Glomerular visceral epithelial cell (primary cell): ENCODE data around the gene PRTFDC1.
A peak's percentile ranks its signal among the peaks of the same experiment; 100 is the strongest.
"Not testable (repeated sequence)": the region's sequence is repeated elsewhere in the genome, so short reads cannot be mapped to it uniquely, and the experiment has no call there.

Experiments
- DNase-seq: peaks from one replicate; pipeline ENCODE4 v3.0.0-alpha.2; 2016; ENCODE audit errors: extremely low spot score

The PRTFDC1 gene

DNA sequence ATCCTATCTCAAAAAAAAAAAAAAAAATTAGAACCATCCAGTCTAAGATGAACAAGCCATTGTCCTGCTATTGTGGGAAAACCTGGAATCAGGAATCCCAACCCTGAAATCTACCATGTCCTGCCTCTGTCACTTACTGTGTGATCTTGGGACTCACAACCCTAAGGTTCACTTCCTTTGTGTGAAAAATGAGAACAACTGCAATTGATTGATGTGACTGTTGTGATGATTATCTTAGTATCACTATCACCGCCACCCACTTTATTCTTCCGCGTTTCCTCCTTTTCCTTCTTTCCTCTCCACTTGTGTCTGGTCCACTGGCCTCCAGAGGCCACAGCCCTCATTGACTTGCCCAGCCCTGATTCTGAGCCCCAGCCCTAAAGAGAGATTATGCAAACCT, 12.6 kb upstream of the PRTFDC1 start:
- DNase-seq, result no peak

DNA sequence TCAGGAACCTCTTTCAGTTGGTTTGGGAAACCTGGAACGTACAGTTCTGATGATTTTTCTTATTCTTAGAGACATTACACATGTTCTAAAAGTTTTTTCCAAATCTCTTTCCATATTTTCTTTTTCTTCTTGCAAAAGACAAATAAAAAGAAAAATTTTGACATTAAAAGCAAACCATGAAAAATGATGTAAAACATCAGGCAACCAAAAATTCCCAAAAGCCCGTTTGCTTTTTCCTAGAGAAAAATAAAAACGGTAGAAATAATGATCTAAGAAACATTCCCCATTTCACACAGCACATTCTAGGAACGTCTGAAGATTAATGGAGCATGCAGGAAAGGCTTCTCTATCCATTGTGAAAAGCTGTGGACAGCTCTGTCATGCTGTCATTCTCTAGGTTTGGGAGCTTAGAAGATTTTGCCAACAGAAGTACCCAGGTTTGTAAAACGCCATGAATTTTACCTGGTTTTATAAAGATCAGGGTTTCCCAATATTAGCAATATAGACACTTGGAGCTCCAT, 11.2 kb upstream of the PRTFDC1 start:
- DNase-seq, result peak; percentile 57

GRCh38 chr10:24962995-24963394, 10.6 kb upstream of the PRTFDC1 start:
- DNase-seq, result peak; percentile 74

GRCh38 chr10:24961582-24961981, 9.2 kb upstream of the PRTFDC1 start:
- DNase-seq, result no peak

GRCh38 chr10:24959382-24959730, 7.0 kb upstream of the PRTFDC1 start:
- no peak for DNase-seq

- DNase-seq, result no peak
Observed at GRCh38 chr10:24958721-24959381, 6.4 kb upstream of the PRTFDC1 start.

GRCh38 chr10:24958091-24958720, 5.8 kb upstream of the PRTFDC1 start:
- peak; percentile 49 for DNase-seq

DNA sequence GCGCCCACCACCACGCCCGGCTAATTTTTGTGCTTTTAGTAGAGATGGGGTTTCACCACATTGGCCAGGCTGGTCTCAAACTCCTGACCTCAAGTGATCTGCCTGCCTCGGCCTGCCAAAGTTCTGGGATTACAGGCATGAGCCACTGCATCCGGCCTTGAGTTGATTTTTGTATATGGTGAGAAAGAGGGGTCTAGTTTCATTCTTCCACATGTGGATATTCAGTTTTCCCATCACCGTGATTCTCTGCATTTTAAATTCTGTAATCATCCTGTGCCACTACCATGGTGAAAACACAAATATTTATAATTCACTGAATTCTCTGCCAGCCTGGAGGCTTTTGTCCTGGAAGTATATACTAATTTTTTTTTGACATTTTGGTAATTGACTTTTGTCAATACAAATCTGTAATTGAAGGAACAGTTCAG, 5.2 kb upstream of the PRTFDC1 start:
- not testable (repeated sequence) for DNase-seq

DNA sequence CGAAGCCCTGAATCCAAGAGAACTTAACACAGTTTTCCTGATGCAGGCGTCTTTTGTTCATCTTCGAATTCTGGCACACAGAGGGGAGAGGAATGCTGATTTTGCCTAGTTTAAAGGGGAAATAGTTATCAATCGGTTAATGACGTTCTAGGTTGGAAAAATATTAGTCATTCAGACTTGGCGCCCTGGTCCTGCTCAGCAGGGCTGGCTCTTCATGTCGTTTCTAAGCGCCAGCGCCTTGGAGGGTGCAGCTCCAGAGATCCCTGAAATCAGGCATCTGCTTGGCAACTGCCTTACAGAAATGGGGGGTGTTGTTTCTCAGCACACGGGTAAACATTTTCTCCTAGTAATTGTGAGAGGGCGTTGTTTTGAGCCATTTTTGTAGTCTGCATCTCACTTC, 1.3 kb upstream of the PRTFDC1 start:
- DNase-seq, result no peak

DNA sequence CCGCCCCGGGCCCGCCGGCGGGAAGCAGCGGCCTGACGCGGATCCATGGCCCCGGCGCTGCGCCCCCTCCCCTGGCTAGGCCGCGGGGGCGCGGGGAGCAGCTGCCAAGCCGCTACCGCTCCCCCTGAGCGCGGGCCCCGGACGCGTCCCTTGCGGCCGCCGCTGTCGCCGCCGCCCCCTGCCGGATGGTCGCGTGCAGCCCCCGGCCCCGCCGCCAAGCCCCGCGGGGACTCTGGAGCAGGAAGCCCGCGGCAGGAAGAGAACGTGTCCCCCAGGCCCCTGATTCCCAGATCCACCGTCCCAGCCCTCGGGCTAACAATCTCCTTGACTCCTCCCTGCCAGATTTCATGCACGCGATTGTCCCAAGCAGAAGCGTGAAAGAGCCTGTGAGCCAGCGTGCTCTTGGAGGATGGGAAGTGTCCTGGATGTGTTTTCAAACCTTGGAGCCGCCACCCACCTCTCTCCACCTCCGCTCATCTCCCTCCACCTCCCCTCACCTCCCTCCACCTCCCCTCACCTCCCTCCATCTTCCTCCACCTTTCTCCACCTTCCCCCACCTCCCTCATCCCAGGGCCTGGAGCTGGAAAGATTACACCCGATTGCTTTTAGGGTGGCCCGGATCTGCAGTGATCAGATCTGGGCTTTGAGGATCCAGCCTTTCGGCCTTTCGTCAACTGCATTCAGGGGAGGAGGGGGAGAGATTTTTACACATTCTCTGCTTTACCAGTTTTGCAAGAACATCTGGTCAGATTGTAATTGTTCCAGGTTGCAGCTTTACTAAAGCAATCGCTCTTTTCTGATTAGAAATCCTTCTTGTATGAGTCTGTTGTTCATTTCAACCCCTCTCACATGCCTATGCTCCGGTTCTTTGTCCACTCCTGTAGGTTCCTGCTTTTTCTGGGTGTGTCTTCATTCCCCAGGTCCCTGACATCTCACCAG, 570 bp upstream of the PRTFDC1 start:
- DNase-seq, result peak; percentile 6

DNA sequence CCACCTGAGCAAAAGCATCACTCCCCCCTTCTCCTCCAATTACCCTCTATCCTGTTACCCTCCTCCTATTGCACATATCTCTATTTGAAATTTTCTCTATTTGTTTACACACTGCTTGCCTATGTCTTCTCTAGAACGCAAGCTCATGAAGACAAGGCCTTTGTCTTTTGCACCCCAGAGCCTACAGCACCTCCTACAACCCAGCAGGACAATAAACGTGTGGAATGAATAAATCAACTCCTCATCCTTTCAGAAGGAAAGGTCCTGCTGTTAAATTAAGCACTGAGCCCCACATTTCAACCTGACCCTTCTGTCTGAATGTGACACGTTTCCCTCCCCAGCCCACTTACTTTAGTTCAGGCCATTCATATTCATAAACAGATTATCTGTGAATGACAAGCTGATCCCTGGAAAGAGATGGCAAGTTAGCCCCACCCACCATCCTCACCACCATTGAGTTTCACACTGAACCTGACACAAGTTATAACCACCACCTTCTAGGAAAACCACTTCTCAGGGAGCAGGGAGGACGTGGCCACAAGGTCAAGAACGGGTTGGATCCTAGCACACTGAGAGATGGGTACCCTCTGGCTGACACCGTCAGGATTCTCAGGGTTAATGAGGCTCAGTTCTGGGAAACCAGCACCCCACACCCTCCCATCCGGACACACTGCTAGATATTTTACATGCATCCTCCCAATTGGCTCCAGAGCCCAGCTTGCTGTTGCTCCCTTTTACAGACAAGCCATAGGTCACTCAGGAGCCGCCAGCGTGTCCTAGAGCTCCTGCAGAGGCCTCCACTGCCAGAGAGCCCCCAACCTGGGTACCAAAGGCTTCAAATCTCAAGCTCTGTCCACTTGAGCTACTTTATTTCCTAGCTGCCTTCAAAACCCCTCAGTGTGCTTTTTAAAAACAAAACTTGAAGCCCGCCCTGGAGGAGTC, 934 bp downstream of the PRTFDC1 start:
- no peak for DNase-seq

GRCh38 chr10:24950439-24950838, 2.0 kb downstream of the PRTFDC1 start:
- no peak for DNase-seq

GRCh38 chr10:24949616-24950015, 2.8 kb downstream of the PRTFDC1 start:
- DNase-seq, result no peak

DNA sequence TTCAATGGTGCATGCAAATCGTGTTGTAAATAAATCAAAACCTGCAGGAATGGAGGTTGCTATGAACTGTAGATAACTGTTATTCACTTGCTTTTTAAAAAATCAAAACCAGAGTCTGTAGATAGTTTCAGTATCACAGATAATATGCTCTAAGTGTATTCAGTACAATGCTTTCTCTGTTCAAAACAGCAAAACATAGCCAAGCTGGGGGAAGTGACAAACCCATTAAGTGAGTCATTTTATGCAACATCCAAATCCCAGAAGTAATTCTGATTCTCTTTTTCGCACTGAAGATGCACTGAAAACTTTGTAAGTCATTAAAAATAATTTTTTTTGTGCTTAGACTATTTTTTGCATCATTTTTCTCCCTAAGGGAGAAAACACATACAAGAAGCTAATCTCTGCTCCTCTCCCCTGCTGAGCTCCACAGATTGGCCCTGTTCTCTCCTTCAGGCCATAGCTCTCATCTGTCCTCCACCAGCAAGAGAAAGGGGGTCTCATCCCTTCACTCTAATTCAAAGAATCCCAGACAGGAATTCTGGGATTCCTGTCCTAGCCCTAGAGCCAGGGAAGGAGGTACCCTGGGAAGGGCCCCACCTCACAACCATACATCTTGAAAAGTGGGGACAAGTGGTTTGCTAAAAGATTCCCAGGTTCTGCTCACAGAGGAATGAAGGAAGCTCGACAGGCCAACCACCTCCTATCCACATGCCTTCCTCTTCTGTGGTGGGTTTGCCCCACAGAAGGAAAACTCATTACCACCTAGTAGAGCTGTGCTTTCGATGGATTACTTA, 4.9 kb downstream of the PRTFDC1 start:
- no peak for DNase-seq

GRCh38 chr10:24944512-24945255, 7.7 kb downstream of the PRTFDC1 start:
- peak; percentile 56 for DNase-seq

DNA sequence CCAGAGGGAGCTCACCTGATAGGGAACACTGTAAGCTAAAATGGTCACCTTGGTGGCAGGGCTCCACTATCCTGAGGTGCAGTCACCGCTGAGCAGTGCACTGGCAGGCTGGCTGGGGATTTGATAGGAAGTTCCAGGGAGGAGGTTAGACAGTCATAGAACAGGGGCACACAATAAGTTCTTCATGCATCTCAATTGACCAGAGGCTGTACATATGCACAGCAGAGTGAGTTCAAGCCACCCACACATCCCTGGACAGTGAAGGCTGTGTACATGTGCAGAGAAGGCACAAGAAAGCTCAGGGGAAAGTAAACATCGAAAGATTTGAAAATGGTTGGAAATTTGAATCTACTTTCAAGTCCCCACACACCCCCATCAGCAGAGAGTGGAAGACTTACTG, 13.9 kb downstream of the PRTFDC1 start:
- no peak for DNase-seq

DNA sequence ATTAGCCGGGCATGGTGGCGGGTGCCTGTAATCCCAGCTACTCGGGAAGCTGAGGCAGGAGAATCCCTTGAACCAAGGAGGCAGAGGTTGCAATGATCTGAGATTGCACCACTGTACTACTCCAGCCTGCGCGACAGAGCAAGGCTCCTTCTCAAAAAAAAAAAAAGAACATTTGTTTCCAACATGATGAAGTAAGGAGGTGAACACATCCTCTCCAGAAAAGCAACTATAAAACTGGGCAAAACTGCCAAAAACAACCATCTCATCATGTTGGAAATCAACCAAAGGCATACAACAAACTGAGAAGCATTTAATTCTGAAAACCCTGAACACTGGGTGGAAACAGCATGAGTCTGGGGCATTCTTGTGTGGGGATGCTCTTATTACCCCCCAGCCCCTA, 14.3 kb downstream of the PRTFDC1 start:
- DNase-seq, result no peak

GRCh38 chr10:24935504-24936292, 16.7 kb downstream of the PRTFDC1 start:
- DNase-seq, result no peak

GRCh38 chr10:24931236-24931635, 21.2 kb downstream of the PRTFDC1 start:
- DNase-seq, result no peak
